Measurements from ENCODE around the gene ALKBH5. TPM values are rescaled to one million over a fixed set of nuclear protein-coding genes. Genes with fewer than 3 reads are reported as not detected.

The ALKBH5 gene
- total RNA-seq, 1 experiment from 2014 or later, result 94.5 TPM

DNA sequence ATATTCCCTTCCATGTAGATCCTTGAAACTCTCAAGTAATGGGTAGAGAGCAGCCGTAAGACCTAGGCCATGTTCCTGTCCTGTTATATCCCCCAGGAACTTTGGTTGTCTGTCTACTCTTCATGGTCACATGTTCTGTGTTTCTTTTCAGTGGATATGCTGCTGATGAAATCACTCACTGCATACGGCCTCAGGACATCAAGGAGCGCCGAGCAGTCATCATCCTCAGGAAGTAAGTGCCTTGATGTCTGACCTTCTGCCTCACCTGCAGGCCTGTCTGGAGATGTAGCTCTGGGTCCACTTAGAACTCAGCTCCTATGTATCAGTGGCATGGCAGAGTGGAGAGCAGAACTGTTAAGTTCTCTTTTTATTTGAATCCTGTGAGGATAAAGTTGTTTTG is 11.2 kb downstream of the ALKBH5 start:
- BruUV-seq (replicated peaks), result no TSS peak
- H3K27me3 ChIP-seq (ENCODE audit: control insufficient read depth, insufficient read depth, low read length), result no peaks in the 10 kb centered on the region
- ATAC-seq (no peak), DNase-seq (ENCODE audit: low read depth, low spot score) (no peak)
- H3K27ac ChIP-seq (ENCODE audit: low read length), result no peak overlapping the region
- H3K4me1 ChIP-seq (ENCODE audit: control insufficient read depth, insufficient read depth, low read length), result peaks cover 13% of the 10 kb centered on the region
- ChIA-PET CTCF (no interaction called here), POLR2A (no interaction called here)
- intact Hi-C loops (cut with micrococcal nuclease; ENCODE audit: unreplicated experiment) (no loop called here), in situ Hi-C loops (cut with HindIII; ENCODE audit: low pct_unique_long_range_greater_than_20kb, low sequenced_read_pairs) (no loop called here)
- no peak overlapping the region for H3K4me3 ChIP-seq (ENCODE audit: low read depth in 2 of 2, low read length in 2 of 2)
- no peaks in the 10 kb centered on the region for H3K9me3 ChIP-seq (ENCODE audit: control insufficient read depth, insufficient read depth, low read depth, low read length)
- TF ChIP-seq, protein P1, sequence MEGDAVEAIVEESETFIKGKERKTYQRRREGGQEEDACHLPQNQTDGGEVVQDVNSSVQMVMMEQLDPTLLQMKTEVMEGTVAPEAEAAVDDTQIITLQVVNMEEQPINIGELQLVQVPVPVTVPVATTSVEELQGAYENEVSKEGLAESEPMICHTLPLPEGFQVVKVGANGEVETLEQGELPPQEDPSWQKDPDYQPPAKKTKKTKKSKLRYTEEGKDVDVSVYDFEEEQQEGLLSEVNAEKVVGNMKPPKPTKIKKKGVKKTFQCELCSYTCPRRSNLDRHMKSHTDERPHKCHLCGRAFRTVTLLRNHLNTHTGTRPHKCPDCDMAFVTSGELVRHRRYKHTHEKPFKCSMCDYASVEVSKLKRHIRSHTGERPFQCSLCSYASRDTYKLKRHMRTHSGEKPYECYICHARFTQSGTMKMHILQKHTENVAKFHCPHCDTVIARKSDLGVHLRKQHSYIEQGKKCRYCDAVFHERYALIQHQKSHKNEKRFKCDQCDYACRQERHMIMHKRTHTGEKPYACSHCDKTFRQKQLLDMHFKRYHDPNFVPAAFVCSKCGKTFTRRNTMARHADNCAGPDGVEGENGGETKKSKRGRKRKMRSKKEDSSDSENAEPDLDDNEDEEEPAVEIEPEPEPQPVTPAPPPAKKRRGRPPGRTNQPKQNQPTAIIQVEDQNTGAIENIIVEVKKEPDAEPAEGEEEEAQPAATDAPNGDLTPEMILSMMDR (IDR thresholded peaks at IDR 0.05), result no peak
- TF ChIP-seq SIN3A (IDR thresholded peaks at IDR 0.05; ENCODE audit: borderline replicate concordance, insufficient read depth, low read depth, low read length), result no peak
- TF ChIP-seq, protein P2, sequence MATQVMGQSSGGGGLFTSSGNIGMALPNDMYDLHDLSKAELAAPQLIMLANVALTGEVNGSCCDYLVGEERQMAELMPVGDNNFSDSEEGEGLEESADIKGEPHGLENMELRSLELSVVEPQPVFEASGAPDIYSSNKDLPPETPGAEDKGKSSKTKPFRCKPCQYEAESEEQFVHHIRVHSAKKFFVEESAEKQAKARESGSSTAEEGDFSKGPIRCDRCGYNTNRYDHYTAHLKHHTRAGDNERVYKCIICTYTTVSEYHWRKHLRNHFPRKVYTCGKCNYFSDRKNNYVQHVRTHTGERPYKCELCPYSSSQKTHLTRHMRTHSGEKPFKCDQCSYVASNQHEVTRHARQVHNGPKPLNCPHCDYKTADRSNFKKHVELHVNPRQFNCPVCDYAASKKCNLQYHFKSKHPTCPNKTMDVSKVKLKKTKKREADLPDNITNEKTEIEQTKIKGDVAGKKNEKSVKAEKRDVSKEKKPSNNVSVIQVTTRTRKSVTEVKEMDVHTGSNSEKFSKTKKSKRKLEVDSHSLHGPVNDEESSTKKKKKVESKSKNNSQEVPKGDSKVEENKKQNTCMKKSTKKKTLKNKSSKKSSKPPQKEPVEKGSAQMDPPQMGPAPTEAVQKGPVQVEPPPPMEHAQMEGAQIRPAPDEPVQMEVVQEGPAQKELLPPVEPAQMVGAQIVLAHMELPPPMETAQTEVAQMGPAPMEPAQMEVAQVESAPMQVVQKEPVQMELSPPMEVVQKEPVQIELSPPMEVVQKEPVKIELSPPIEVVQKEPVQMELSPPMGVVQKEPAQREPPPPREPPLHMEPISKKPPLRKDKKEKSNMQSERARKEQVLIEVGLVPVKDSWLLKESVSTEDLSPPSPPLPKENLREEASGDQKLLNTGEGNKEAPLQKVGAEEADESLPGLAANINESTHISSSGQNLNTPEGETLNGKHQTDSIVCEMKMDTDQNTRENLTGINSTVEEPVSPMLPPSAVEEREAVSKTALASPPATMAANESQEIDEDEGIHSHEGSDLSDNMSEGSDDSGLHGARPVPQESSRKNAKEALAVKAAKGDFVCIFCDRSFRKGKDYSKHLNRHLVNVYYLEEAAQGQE (IDR thresholded peaks at IDR 0.05; ENCODE audit: insufficient read depth in 1 of 2, low read depth in 2 of 2, low read length in 1 of 2), result no peak
- TF ChIP-seq TCF7L2 (IDR thresholded peaks at IDR 0.05; ENCODE audit: low read depth, low read length), result no peak
- no peak for TF ChIP-seq POLR2AphosphoS5 (IDR thresholded peaks at IDR 0.05; ENCODE audit: low read depth, low read length)
- H3K36me3 ChIP-seq (ENCODE audit: control insufficient read depth, insufficient read depth, low read length), result peaks cover 19% of the 10 kb centered on the region

DNA sequence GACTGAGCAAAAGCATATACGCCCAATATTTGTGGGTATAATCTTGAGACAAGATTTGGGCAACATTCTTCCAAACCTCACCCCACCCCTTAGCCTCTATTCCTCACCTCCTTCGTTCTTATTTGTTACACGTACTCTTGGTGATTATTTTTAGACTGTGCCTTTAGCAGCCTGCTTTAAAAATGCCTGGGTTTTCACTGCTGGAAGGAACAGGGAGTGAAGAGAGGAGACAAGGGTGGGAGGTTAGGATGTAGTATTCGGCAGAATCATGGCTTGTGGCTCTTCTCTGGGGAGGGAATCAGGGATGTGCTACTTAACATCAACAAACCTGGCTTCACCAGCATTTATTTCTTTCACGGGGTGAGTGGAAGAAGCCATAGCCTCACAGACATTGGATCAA is 11.6 kb downstream of the ALKBH5 start:
- in situ Hi-C loops (cut with HindIII; ENCODE audit: low pct_unique_long_range_greater_than_20kb, low sequenced_read_pairs), result no loop called here
- CTCF ChIA-PET, result no interaction called here
- DNase-seq (ENCODE audit: low read depth, low spot score), result no peak

More for the DNA sequence above, 11.6 kb downstream of the ALKBH5 start:
- H3K27ac ChIP-seq (ENCODE audit: low read length), result no peak overlapping the region
- no peaks in the 10 kb centered on the region for H3K9me3 ChIP-seq (ENCODE audit: control insufficient read depth, insufficient read depth, low read depth, low read length)
- no peaks in the 10 kb centered on the region for H3K27me3 ChIP-seq (ENCODE audit: control insufficient read depth, insufficient read depth, low read length)
- H3K36me3 ChIP-seq (ENCODE audit: control insufficient read depth, insufficient read depth, low read length), result peaks cover 19% of the 10 kb centered on the region
- TF ChIP-seq POLR2AphosphoS5 (IDR thresholded peaks at IDR 0.05; ENCODE audit: low read depth, low read length) (no peak), TCF7L2 (IDR thresholded peaks at IDR 0.05; ENCODE audit: low read depth, low read length) (no peak), SIN3A (IDR thresholded peaks at IDR 0.05; ENCODE audit: borderline replicate concordance, insufficient read depth, low read depth, low read length) (no peak)
- TF ChIP-seq, protein P2 (IDR thresholded peaks at IDR 0.05; ENCODE audit: insufficient read depth in 1 of 2, low read depth in 2 of 2, low read length in 1 of 2), result no peak
- TF ChIP-seq, protein P1 (IDR thresholded peaks at IDR 0.05), result no peak
- peaks cover 10% of the 10 kb centered on the region for H3K4me1 ChIP-seq (ENCODE audit: control insufficient read depth, insufficient read depth, low read length)
- POLR2A ChIA-PET, result no interaction called here
- ATAC-seq, result no peak
- intact Hi-C loops (cut with micrococcal nuclease; ENCODE audit: unreplicated experiment), result no loop called here
- H3K4me3 ChIP-seq (ENCODE audit: low read depth in 2 of 2, low read length in 2 of 2), result no peak overlapping the region
- BruUV-seq (replicated peaks), result TSS peak; percentile 16
